ENCODE results near the gene DNASE1L2. TPM values are rescaled to one million over a fixed set of nuclear protein-coding genes. Genes with fewer than 3 reads are reported as not detected.

DNASE1L2 gene
- total RNA-seq, 1 donor from 2014 or later = 0.21 TPM

- H3K27me3 ChIP-seq (ENCODE audit: control insufficient read depth, insufficient read depth, low read length) = no peaks in the 10 kb centered on the region
- H3K36me3 ChIP-seq (ENCODE audit: control insufficient read depth, insufficient read depth, low read length) = no peaks in the 10 kb centered on the region
- TF ChIP-seq CTCF (IDR thresholded peaks at IDR 0.05; ENCODE audit: insufficient read depth, low read length, poor library complexity, severe bottlenecking) = no peak
- DNase-seq (ENCODE audit: low read depth) = no peak
- no peak overlapping the region for H3K4me3 ChIP-seq (ENCODE audit: low read depth, low read length)
Observed at GRCh38 chr16:2278956-2279800, 42.9 kb downstream of the DNASE1L2 start.

GRCh38 chr16:2280461-2280860 is 44.2 kb downstream of the DNASE1L2 start:
- TF ChIP-seq CTCF (IDR thresholded peaks at IDR 0.05; ENCODE audit: insufficient read depth, low read length, poor library complexity, severe bottlenecking) = no peak
- no peak overlapping the region for H3K4me3 ChIP-seq (ENCODE audit: low read depth, low read length)
- no peak for DNase-seq (ENCODE audit: low read depth)
- no peaks in the 10 kb centered on the region for H3K27me3 ChIP-seq (ENCODE audit: control insufficient read depth, insufficient read depth, low read length)
- no peaks in the 10 kb centered on the region for H3K36me3 ChIP-seq (ENCODE audit: control insufficient read depth, insufficient read depth, low read length)

GRCh38 chr16:2280981-2281542 is 44.8 kb downstream of the DNASE1L2 start:
- H3K4me3 ChIP-seq (ENCODE audit: low read depth, low read length) = no peak overlapping the region
- no peaks in the 10 kb centered on the region for H3K36me3 ChIP-seq (ENCODE audit: control insufficient read depth, insufficient read depth, low read length)
- no peaks in the 10 kb centered on the region for H3K27me3 ChIP-seq (ENCODE audit: control insufficient read depth, insufficient read depth, low read length)
- TF ChIP-seq CTCF (IDR thresholded peaks at IDR 0.05; ENCODE audit: insufficient read depth, low read length, poor library complexity, severe bottlenecking) = no peak
- no peak for DNase-seq (ENCODE audit: low read depth)

GRCh38 chr16:2282262-2282661 is 46.0 kb downstream of the DNASE1L2 start:
- Histone ChIP-seq H3K36me3 (ENCODE audit: control insufficient read depth, insufficient read depth, low read length) (no peaks in the 10 kb centered on the region), H3K4me3 (ENCODE audit: low read depth, low read length) (no peak overlapping the region), H3K27me3 (ENCODE audit: control insufficient read depth, insufficient read depth, low read length) (no peaks in the 10 kb centered on the region)
- no peak for TF ChIP-seq CTCF (IDR thresholded peaks at IDR 0.05; ENCODE audit: insufficient read depth, low read length, poor library complexity, severe bottlenecking)
- no peak for DNase-seq (ENCODE audit: low read depth)

- Histone ChIP-seq H3K27me3 (ENCODE audit: control insufficient read depth, insufficient read depth, low read length) (no peaks in the 10 kb centered on the region), H3K4me3 (ENCODE audit: low read depth, low read length) (no peak overlapping the region), H3K36me3 (ENCODE audit: control insufficient read depth, insufficient read depth, low read length) (no peaks in the 10 kb centered on the region)
- TF ChIP-seq CTCF (IDR thresholded peaks at IDR 0.05; ENCODE audit: insufficient read depth, low read length, poor library complexity, severe bottlenecking) = no peak
- no peak for DNase-seq (ENCODE audit: low read depth)
Observed at GRCh38 chr16:2282866-2283555, 46.8 kb downstream of the DNASE1L2 start.
